K562 (cell line): Measurements from ENCODE around the gene C10orf95. TPM values are rescaled to one million over a fixed set of nuclear protein-coding genes. Genes with fewer than 3 reads are reported as not detected.

ENCODE experiments used
- BRCA1 ChIP-seq, 2 experiments: fragments of 450-650 bp in 1 of 2; sonication (generic) in 1 of 2; formaldehyde crosslinking in 1 of 2; IDR thresholded peaks; 2 replicates each; pipeline versions ENCODE4 v1.5.0 to v1.6.1; 2017 to 2020; ENCODE audit warnings: mild to moderate bottlenecking in 1 of 2, missing genetic modification reagents in 1 of 2
- EHMT2 ChIP-seq: fragments of 450-650 bp; IDR thresholded peaks from 2 replicates; pipeline ENCODE4 v1.6.1; 2018; ENCODE audit warnings: antibody characterized with exemption
- EP400 ChIP-seq: fragments of 450-650 bp; IDR thresholded peaks from 2 replicates; pipeline ENCODE4 v1.6.1; 2017; ENCODE audit warnings: antibody characterized with exemption, mild to moderate bottlenecking, moderate library complexity
- ETV5 ChIP-seq: sonication (generic); formaldehyde crosslinking; IDR thresholded peaks from 2 replicates; pipeline ENCODE4 v1.4.0; 2020; ENCODE audit warnings: low read depth, mild to moderate bottlenecking, missing genetic modification reagents
- HLTF ChIP-seq: fragments of 450-650 bp; IDR thresholded peaks from 2 replicates; pipeline ENCODE4 v1.6.1; 2016
- MXD1 ChIP-seq: fragments of 250-450 bp; sonication (Bioruptor Pico); IDR thresholded peaks from 2 replicates; pipeline ENCODE4 v1.8.0; 2021; ENCODE audit warnings: borderline replicate concordance, mild to moderate bottlenecking, moderate library complexity; ENCODE audit not compliant: poor library complexity, severe bottlenecking
- NCOA1 ChIP-seq: fragments of 450-650 bp; IDR thresholded peaks from 2 replicates; pipeline ENCODE4 v1.6.1; 2016; ENCODE audit warnings: low read depth
- NFIC ChIP-seq: fragments of 450-650 bp; IDR thresholded peaks from 2 replicates; pipeline ENCODE4 v1.6.1; 2017; ENCODE audit warnings: mild to moderate bottlenecking, inconsistent platforms
- OTX1 ChIP-seq: fragments of 450-650 bp; formaldehyde crosslinking; IDR thresholded peaks from 2 replicates; pipeline ENCODE4 v1.4.0; 2022; ENCODE audit warnings: mild to moderate bottlenecking
- PHF20 ChIP-seq: fragments of 450-650 bp; IDR thresholded peaks from 2 replicates; pipeline ENCODE4 v1.6.1; 2018; ENCODE audit not compliant: partially characterized antibody
- POLR2B ChIP-seq: fragments of 450-650 bp; IDR thresholded peaks from 2 replicates; pipeline ENCODE4 v1.6.1; 2018; ENCODE audit warnings: low read depth; ENCODE audit not compliant: partially characterized antibody
- PRDM10 ChIP-seq: fragments of 450-650 bp; IDR thresholded peaks from 2 replicates; pipeline ENCODE4 v1.6.1; 2018; ENCODE audit not compliant: partially characterized antibody
- RBFOX2 ChIP-seq: fragments of 200-400 bp; formaldehyde crosslinking; IDR thresholded peaks from 2 replicates; pipeline ENCODE4 v1.6.1; 2017; ENCODE audit warnings: low read depth, mild to moderate bottlenecking, low read length, moderate library complexity
- TEAD1 ChIP-seq, 2 experiments: fragments of 450-650 bp in 1 of 2; sonication (generic) in 1 of 2; formaldehyde crosslinking; IDR thresholded peaks; 2 replicates each; pipeline versions ENCODE4 v1.4.0 to v1.8.0; 2020 to 2022; ENCODE audit warnings: mild to moderate bottlenecking in 2 of 2, missing genetic modification reagents in 1 of 2
- ZBTB11 ChIP-seq, 3 experiments: fragments of 200-800 bp in 1 of 3; fragments of 250-450 bp in 1 of 3; fragments of 450-650 bp in 1 of 3; sonication (Bioruptor Pico) in 1 of 3; sonication (Bioruptor generic) in 1 of 3; formaldehyde crosslinking in 1 of 3; IDR thresholded peaks; 2 replicates each; pipeline versions ENCODE4 v1.6.1 to v1.8.0; 2016 to 2022; ENCODE audit warnings: mild to moderate bottlenecking in 2 of 3, missing genetic modification characterization in 2 of 3, missing compliant biosample characterization in 1 of 3, moderate library complexity in 1 of 3
- ZBTB9 ChIP-seq: fragments of 450-650 bp; formaldehyde crosslinking; IDR thresholded peaks from 2 replicates; pipeline ENCODE4 v1.4.0; 2020; ENCODE audit warnings: mild to moderate bottlenecking, moderate library complexity
- ZEB2 ChIP-seq: fragments of 450-650 bp; IDR thresholded peaks from 2 replicates; pipeline ENCODE4 v1.6.1; 2016
- ZNF143 ChIP-seq: sonication (generic); formaldehyde crosslinking; IDR thresholded peaks from 2 replicates; pipeline ENCODE4 v1.9.0; 2022; ENCODE audit warnings: mild to moderate bottlenecking, missing genetic modification reagents
- ZNF830 ChIP-seq: fragments of 250-450 bp; sonication (Bioruptor Pico); IDR thresholded peaks from 2 replicates; pipeline ENCODE4 v1.5.0; 2021; ENCODE audit warnings: mild to moderate bottlenecking
- polyA plus RNA-seq, 8 experiments: library from polyadenylated mRNA; depleted of rRNA in 4 of 8; stranded (reverse) in 5 of 8; unstranded in 3 of 8; fragments of >200 nt; fragmentation: Nextera tagmentation in 2 of 8; fragmentation: Illumina TruSeq in 1 of 8; extraction: Ambion mirVana in 2 of 8; extraction: Trizol in 1 of 8; gene quantifications; 2 replicates each; pipeline versions ENCODE4 v1.2.1 to v1.2.3, GENCODE V29; 2011 to 2014; ENCODE audit warnings: inconsistent platforms in 1 of 8, missing spikeins in 1 of 8
- total RNA-seq, 7 experiments: library from RNA; depleted of rRNA in 6 of 7; stranded (reverse); fragments of >200 nt in 6 of 7; fragmentation: Illumina TruSeq in 2 of 7; extraction: Trizol in 2 of 7; gene quantifications; 2 replicates each; pipeline versions ENCODE4 v1.2.1 to v1.2.3, GENCODE V29; 2011 to 2021; ENCODE audit warnings: low replicate concordance in 1 of 7

C10orf95 gene
- total and polyA plus RNA-seq, 9 of the 15 experiments (the other 6 are each of a cell fraction or from before 2014, with no cell fraction given): 0.03 to 0.41 (median 0.17) TPM; not detected in 1

- TF ChIP-seq PRDM10: peak; percentile 73
- TF ChIP-seq HLTF: peak; percentile 80; the same call in 1 of the 2 replicates
- no peak for TF ChIP-seq ZNF830 (CRISPR knock-in tag)
- TF ChIP-seq ZBTB9 (CRISPR knock-in tag): 0 out of 2 replicates have a peak, but pooled peaks have one; percentile 51
- peak; percentile 96 for TF ChIP-seq ZEB2
- TF ChIP-seq ZBTB11 (CRISPR knock-in tag; IDR thresholded peaks at IDR 0.05): peak; percentile 94 to 100 (median 98)
- TF ChIP-seq OTX1 (CRISPR knock-in tag): no peak
- no peak for TF ChIP-seq POLR2B
- TF ChIP-seq NCOA1: peak; percentile 98
- TF ChIP-seq MXD1: no peak
- peak in 1 of 2 experiments; percentile 32; a peak in 2 of 4 replicates for TF ChIP-seq TEAD1 (CRISPR knock-in tag; IDR thresholded peaks at IDR 0.05)
- peak; percentile 72 for TF ChIP-seq PHF20
- TF ChIP-seq EP400: peak; percentile 76
- TF ChIP-seq ZNF143: no peak
- peak; percentile 64; the same call in 1 of the 2 replicates for TF ChIP-seq ETV5 (CRISPR knock-in tag)
- no peak for TF ChIP-seq BRCA1 (IDR thresholded peaks at IDR 0.05)
- no peak for TF ChIP-seq BRCA1 (CRISPR knock-in tag; IDR thresholded peaks at IDR 0.05)
- TF ChIP-seq NFIC: no peak; the same call in 1 of the 2 replicates
- peak; percentile 55; the same call in 1 of the 2 replicates for TF ChIP-seq EHMT2
- TF ChIP-seq RBFOX2: peak; percentile 34; the same call in 1 of the 2 replicates
These were observed 30.4 kb downstream of the C10orf95 start, which contains the start of gene FBXL15 (continued) for GRCh38 chr10:102420714-102421506.
